HCT116 (cell line): ENCODE data around the gene PTPRO.

Experiments
- TF ChIP-seq, protein P1 (sequence below): IDR thresholded peaks from 2 replicates; pipeline ENCODE4 v1.6.1; 2012
- TF ChIP-seq, protein P2 (sequence below): IDR thresholded peaks from 2 replicates; pipeline ENCODE4 v1.6.1; 2012

DNA sequence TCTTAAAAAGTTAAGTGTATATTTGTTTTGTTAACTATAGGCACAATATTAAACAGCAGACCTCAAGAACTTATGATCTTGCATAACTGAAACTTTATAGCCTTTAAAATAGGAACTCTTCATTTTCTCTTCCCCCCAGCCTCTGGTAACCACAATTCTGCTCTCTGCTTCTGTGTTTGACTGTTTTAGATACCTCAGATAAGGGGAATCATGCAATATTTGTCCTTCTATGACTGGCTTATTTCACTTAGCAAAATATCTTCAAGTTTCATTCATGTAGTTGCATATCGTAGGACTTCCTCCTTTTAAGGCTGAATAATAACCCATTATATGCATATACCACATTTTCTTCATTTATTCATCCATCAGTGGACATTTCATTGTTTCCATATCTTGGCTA is 131.3 kb downstream of the PTPRO start:
- TF ChIP-seq, protein P1, sequence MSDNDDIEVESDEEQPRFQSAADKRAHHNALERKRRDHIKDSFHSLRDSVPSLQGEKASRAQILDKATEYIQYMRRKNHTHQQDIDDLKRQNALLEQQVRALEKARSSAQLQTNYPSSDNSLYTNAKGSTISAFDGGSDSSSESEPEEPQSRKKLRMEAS = no peak
- TF ChIP-seq, protein P2, sequence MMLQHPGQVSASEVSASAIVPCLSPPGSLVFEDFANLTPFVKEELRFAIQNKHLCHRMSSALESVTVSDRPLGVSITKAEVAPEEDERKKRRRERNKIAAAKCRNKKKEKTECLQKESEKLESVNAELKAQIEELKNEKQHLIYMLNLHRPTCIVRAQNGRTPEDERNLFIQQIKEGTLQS = no peak
